ENCODE data around the gene VAMP4.

Gene VAMP4

DNA sequence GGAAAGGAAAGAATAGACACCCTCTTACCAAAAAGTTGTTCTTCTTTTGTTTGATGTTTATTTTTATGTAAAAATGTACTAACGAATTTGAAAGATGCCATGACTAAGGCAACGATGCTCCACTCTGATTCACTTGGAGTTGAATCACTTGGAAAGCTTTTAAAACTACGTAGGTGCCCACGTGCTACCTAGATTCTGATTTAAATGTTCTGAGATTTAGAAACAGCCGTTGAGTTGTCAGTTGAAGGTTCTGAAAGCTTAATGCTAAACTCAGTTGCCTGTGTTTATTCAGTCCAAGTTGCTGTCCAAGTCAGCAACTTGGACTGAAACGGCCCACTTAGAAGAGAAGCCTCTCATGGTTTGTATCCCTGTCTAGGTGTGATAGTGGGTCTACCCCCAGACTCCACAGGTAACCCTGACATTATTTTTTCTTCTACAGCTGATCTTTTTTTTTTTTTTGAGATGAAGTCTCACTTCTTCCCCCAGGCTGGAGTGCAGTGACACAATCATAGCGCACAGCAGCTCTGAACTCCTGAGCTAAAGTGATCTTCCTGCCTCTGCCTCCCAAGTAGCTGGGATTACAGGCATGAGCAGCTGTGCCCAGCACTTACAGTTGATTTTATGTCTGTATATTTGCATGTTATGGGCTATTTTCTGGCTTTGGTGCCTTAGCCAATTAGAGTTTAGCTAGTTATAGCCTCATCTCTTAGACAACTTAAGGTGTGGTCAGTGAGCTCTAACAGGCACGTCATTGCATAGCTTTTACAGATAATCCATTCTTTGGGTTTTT, 1.4 kb upstream of the VAMP4 start:
- Histone ChIP-seq H3K4me1 (ENCODE audit: low read depth, poor library complexity, severe bottlenecking) (peaks cover 16% of the 10 kb centered on the region), H4K20me1 (ENCODE audit: insufficient read depth) (no peaks in the 10 kb centered on the region), H3K4me2 (peak overlapping the region; percentile 91), H3K4me3 (IDR thresholded peaks at IDR 0.05; ENCODE audit: insufficient read depth, low read depth, low read length) (peak overlapping the region; percentile 96), H3K9ac (peak overlapping the region; percentile 78; the same call in 1 of the 2 replicates), H3K27ac (peak overlapping the region; percentile 79; the same call in 1 of the 2 replicates), H3K79me2 (ENCODE audit: insufficient read depth, low read depth) (0 out of 2 replicates have a peak, but pooled peaks cover 5% of the 10 kb centered on the region), H3K36me3 (ENCODE audit: insufficient read depth) (no peaks in the 10 kb centered on the region), H2AFZ (ENCODE audit: low read depth) (peak overlapping the region; percentile 98), H3K27me3 (ENCODE audit: insufficient read depth, low read depth) (no peaks in the 10 kb centered on the region)
- TF ChIP-seq, protein P1, sequence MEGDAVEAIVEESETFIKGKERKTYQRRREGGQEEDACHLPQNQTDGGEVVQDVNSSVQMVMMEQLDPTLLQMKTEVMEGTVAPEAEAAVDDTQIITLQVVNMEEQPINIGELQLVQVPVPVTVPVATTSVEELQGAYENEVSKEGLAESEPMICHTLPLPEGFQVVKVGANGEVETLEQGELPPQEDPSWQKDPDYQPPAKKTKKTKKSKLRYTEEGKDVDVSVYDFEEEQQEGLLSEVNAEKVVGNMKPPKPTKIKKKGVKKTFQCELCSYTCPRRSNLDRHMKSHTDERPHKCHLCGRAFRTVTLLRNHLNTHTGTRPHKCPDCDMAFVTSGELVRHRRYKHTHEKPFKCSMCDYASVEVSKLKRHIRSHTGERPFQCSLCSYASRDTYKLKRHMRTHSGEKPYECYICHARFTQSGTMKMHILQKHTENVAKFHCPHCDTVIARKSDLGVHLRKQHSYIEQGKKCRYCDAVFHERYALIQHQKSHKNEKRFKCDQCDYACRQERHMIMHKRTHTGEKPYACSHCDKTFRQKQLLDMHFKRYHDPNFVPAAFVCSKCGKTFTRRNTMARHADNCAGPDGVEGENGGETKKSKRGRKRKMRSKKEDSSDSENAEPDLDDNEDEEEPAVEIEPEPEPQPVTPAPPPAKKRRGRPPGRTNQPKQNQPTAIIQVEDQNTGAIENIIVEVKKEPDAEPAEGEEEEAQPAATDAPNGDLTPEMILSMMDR (conservative IDR thresholded peaks at IDR 0.05; ENCODE audit: low read depth, low read length): no peak

DNA sequence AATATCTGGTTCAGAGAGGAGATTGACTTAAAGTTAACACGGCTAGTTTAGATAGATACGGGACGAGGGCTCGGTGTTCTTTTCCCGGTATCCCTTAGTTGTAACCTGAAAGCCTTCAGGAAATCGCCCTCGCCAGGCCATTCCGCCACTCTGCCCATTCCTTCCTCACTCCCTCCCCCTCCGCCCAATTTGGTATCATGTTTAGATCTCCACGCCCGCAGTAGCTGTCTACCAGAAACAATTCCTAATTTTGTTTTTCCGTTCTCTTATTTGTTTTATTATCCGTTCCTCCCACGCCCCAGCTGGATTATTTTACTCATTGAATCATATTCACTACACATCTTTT, 685 bp upstream of the VAMP4 start:
- peaks cover 16% of the 10 kb centered on the region for H3K4me1 ChIP-seq (ENCODE audit: low read depth, poor library complexity, severe bottlenecking)
- H3K79me2 ChIP-seq (ENCODE audit: insufficient read depth, low read depth): 0 out of 2 replicates have a peak, but pooled peaks cover 5% of the 10 kb centered on the region
- peak overlapping the region; percentile 79 for H3K27ac ChIP-seq
- H4K20me1 ChIP-seq (ENCODE audit: insufficient read depth): no peaks in the 10 kb centered on the region
- H3K4me2 ChIP-seq: peak overlapping the region; percentile 91
- no peaks in the 10 kb centered on the region for H3K27me3 ChIP-seq (ENCODE audit: insufficient read depth, low read depth)
- H3K4me3 ChIP-seq (IDR thresholded peaks at IDR 0.05; ENCODE audit: insufficient read depth, low read depth, low read length): peak overlapping the region; percentile 96
- H3K36me3 ChIP-seq (ENCODE audit: insufficient read depth): no peaks in the 10 kb centered on the region
- TF ChIP-seq, protein P1 (conservative IDR thresholded peaks at IDR 0.05; ENCODE audit: low read depth, low read length): no peak
- H3K9ac ChIP-seq: peak overlapping the region; percentile 78; the same call in 1 of the 2 replicates
- peak overlapping the region; percentile 98 for H2AFZ ChIP-seq (ENCODE audit: low read depth)

DNA sequence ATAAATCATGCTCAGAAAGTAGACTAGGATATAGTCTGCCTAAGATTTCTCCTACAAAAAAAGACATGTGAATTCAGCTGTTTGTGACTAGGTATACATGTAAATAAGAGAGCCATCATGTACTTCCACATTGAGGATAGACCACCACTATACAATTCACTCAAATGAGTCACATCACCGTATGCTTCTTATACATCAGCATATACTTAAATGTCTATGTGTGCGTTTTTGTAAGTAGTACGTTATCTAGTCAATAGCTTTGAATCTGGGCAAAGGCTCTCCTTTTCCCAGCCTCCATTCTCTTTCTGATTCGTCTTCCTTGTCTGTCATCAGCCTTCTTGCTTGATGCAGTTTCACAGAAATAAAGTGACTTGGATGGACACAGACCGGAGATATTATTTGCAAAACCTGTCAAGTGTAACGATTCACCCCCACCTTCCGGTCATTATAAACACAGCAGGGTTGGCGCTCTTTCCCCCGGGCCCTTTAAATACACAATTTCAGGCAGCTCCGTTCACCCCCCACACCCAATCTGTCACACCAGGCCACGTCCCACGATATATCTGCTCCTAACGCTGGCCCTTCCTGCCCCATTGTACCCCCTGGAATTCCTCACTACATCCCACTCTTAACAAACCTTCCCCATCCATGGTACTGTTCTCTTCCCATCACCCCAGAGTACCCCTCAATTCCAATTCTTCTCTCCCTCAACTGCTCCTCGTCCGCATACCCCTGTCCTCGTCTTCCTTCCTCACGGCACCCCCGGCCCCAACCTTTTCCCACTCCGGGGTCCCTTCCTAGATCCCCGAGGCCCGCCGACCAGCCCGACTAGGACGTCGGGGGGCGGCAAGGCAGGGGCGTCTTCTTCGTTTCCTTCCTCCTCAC, 636 bp downstream of the VAMP4 start:
- no peaks in the 10 kb centered on the region for H4K20me1 ChIP-seq (ENCODE audit: insufficient read depth)
- peak overlapping the region; percentile 79 for H3K27ac ChIP-seq
- TF ChIP-seq, protein P1 (conservative IDR thresholded peaks at IDR 0.05; ENCODE audit: low read depth, low read length): peak; percentile 22; the same call in 1 of the 2 replicates
- peak overlapping the region; percentile 96 for H3K4me3 ChIP-seq (IDR thresholded peaks at IDR 0.05; ENCODE audit: insufficient read depth, low read depth, low read length)
- no peaks in the 10 kb centered on the region for H3K27me3 ChIP-seq (ENCODE audit: insufficient read depth, low read depth)
- H3K79me2 ChIP-seq (ENCODE audit: insufficient read depth, low read depth): 0 out of 2 replicates have a peak, but pooled peaks cover 5% of the 10 kb centered on the region
- H2AFZ ChIP-seq (ENCODE audit: low read depth): peak overlapping the region; percentile 98
- H3K4me2 ChIP-seq: peak overlapping the region; percentile 91
- no peaks in the 10 kb centered on the region for H3K36me3 ChIP-seq (ENCODE audit: insufficient read depth)
- H3K4me1 ChIP-seq (ENCODE audit: low read depth, poor library complexity, severe bottlenecking): peaks cover 16% of the 10 kb centered on the region
- peak overlapping the region; percentile 78 for H3K9ac ChIP-seq

DNA sequence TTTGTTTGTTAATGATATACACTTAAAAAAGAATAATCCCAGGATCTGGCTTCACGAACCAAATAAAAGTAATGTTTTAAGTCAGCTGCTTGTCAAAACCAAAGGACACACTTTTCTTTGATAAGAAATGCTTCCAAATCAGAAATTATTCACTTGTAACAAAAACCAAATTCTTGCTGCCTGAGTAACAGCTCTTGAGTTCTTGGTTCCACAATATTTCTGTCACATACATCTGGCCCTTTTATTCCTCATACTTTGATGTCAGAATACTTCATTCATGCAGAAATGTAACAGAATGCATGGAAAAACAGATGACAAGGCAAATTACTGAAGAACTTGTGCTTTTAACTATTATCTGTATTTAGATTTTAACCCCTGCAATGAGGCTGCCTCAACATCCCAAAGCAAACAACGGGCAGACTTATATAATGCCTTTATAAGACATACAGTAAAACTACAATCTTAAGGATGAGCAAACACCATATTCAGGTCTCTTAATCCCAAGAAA, 1.5 kb downstream of the VAMP4 start:
- H3K36me3 ChIP-seq (ENCODE audit: insufficient read depth): no peaks in the 10 kb centered on the region
- H2AFZ ChIP-seq (ENCODE audit: low read depth): no peak overlapping the region
- no peak overlapping the region for H3K4me3 ChIP-seq (IDR thresholded peaks at IDR 0.05; ENCODE audit: insufficient read depth, low read depth, low read length)
- no peaks in the 10 kb centered on the region for H3K27me3 ChIP-seq (ENCODE audit: insufficient read depth, low read depth)
- H3K27ac ChIP-seq: no peak overlapping the region
- no peaks in the 10 kb centered on the region for H4K20me1 ChIP-seq (ENCODE audit: insufficient read depth)
- peaks cover 16% of the 10 kb centered on the region for H3K4me1 ChIP-seq (ENCODE audit: low read depth, poor library complexity, severe bottlenecking)
- H3K4me2 ChIP-seq: no peak overlapping the region
- TF ChIP-seq, protein P1 (conservative IDR thresholded peaks at IDR 0.05; ENCODE audit: low read depth, low read length): no peak
- H3K79me2 ChIP-seq (ENCODE audit: insufficient read depth, low read depth): 0 out of 2 replicates have a peak, but pooled peaks cover 5% of the 10 kb centered on the region
- no peak overlapping the region for H3K9ac ChIP-seq

Data from KMS-11 (cell line).